ENCODE data around the gene RANBP1. TPM values are rescaled to one million over a fixed set of nuclear protein-coding genes. Genes with fewer than 3 reads are reported as not detected.

The RANBP1 gene
- total RNA-seq, 1 donor from 2014 or later, result 177 TPM

- TF ChIP-seq CTCF (IDR thresholded peaks at IDR 0.05) (no peak), POLR2AphosphoS5 (IDR thresholded peaks at IDR 0.05; ENCODE audit: insufficient read depth in 1 of 2, low read depth in 1 of 2) (no peak), POLR2A (IDR thresholded peaks at IDR 0.05) (no peak)
- H3K4me3 ChIP-seq, result no peak overlapping the region
- no peaks in the 10 kb centered on the region for H3K27me3 ChIP-seq
- intact Hi-C loops (cut with DNase I), result no loop called here
- H3K36me3 ChIP-seq, result peaks cover 0 to 41% of the 10 kb centered on the region in 2 donors
- no peaks in the 10 kb centered on the region for H3K9me3 ChIP-seq
- peaks cover 47% of the 10 kb centered on the region for H3K4me1 ChIP-seq
- DNase-seq (ENCODE audit: extremely low spot score in 2 of 2), result no peak
- H3K27ac ChIP-seq, result no peak overlapping the region
These were observed 31.1 kb upstream of the RANBP1 start for GRCh38 chr22:20084547-20085413.

- Histone ChIP-seq H3K4me1 (peaks cover 47% of the 10 kb centered on the region), H3K27me3 (no peaks in the 10 kb centered on the region), H3K9me3 (no peaks in the 10 kb centered on the region), H3K27ac (no peak overlapping the region), H3K36me3 (peaks cover 0 to 50% of the 10 kb centered on the region in 2 donors), H3K4me3 (no peak overlapping the region)
- no peak for TF ChIP-seq CTCF (IDR thresholded peaks at IDR 0.05)
- no peak for TF ChIP-seq POLR2AphosphoS5 (IDR thresholded peaks at IDR 0.05; ENCODE audit: insufficient read depth in 1 of 2, low read depth in 1 of 2)
- TF ChIP-seq POLR2A (IDR thresholded peaks at IDR 0.05), result no peak
- DNase-seq (ENCODE audit: extremely low spot score in 2 of 2), result no peak
- intact Hi-C loops (cut with DNase I), result no loop called here
These were observed 30.3 kb upstream of the RANBP1 start for GRCh38 chr22:20085651-20086050.

GRCh38 chr22:20086101-20086599, 29.8 kb upstream of the RANBP1 start:
- Histone ChIP-seq H3K9me3 (no peaks in the 10 kb centered on the region), H3K27ac (no peak overlapping the region), H3K4me3 (no peak overlapping the region), H3K36me3 (peaks cover 0 to 55% of the 10 kb centered on the region in 2 donors), H3K27me3 (no peaks in the 10 kb centered on the region), H3K4me1 (peaks cover 42% of the 10 kb centered on the region)
- DNase-seq (ENCODE audit: extremely low spot score in 2 of 2), result no peak
- TF ChIP-seq CTCF (IDR thresholded peaks at IDR 0.05) (no peak), POLR2A (IDR thresholded peaks at IDR 0.05) (no peak), POLR2AphosphoS5 (IDR thresholded peaks at IDR 0.05; ENCODE audit: insufficient read depth in 1 of 2, low read depth in 1 of 2) (no peak)
- intact Hi-C loops (cut with DNase I), result no loop called here

GRCh38 chr22:20086763-20087162, 29.1 kb upstream of the RANBP1 start:
- Histone ChIP-seq H3K4me3 (no peak overlapping the region), H3K9me3 (no peaks in the 10 kb centered on the region), H3K27ac (no peak overlapping the region), H3K27me3 (no peaks in the 10 kb centered on the region), H3K4me1 (peaks cover 36% of the 10 kb centered on the region), H3K36me3 (peaks cover 0 to 61% of the 10 kb centered on the region in 2 donors)
- TF ChIP-seq CTCF (IDR thresholded peaks at IDR 0.05) (no peak), POLR2A (IDR thresholded peaks at IDR 0.05) (no peak), POLR2AphosphoS5 (IDR thresholded peaks at IDR 0.05; ENCODE audit: insufficient read depth in 1 of 2, low read depth in 1 of 2) (no peak)
- no peak for DNase-seq (ENCODE audit: extremely low spot score in 2 of 2)
- intact Hi-C loops (cut with DNase I), result no loop called here

Measured in vagina (tissue), 2 donors.